ENCODE data around the gene PILRB. TPM values are rescaled to one million over a fixed set of nuclear protein-coding genes. Genes with fewer than 3 reads are reported as not detected.

The PILRB gene
- total RNA-seq, 1 experiment from 2014 or later = 119 TPM

DNA sequence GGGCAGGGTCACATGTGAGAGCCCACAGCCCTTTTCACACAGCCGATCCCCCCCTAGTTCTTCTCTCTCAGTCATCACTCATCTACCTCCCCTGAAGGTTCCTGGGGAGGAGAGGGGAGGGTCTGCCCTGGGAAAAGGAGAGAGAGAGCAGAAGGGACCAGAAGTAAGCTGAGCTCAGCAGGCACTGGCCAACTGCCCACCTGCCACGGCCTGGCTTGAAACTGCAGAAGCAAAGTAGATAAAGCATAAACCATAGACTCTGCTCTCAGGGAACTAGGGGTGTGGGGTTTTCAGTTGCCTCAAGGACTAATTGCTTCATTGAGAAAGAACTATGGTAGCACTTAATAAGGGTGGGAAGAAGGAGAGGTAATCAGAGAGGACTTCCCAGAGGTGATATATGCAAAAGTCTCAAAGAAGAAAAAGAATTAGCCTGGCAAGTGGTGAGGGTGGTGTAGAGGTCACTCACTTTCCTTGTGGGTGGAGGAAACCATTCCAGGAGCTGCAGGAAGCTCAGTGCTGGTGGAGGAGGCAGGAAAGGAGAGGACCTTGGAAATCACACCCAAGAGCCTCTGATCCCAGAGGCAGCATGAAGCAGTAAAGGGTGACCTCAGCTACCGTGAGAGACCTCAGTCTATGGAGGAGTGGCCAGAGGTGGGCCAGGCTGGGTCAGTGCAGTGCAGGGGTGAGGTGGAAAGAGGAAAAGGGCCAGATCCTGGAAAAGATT, 32.5 kb downstream of the PILRB start:
- Histone ChIP-seq H3K27ac (no peak overlapping the region), H2AFZ (no peak overlapping the region), H3K4me3 (no peak overlapping the region), H3K36me3 (ENCODE audit: low read depth) (no peaks in the 10 kb centered on the region), H3K9me3 (ENCODE audit: insufficient read depth, low read depth) (no peaks in the 10 kb centered on the region), H3K4me2 (no peak overlapping the region), H3K27me3 (ENCODE audit: insufficient read depth, low read depth) (peaks cover 3% of the 10 kb centered on the region; the same call in 1 of the 2 replicates), H3K9me2 (ENCODE audit: insufficient read depth) (no peaks in the 10 kb centered on the region), H3K79me2 (ENCODE audit: low read depth) (no peaks in the 10 kb centered on the region), H3K4me1 (replicated peaks; ENCODE audit: insufficient read depth) (no peaks in the 10 kb centered on the region), H4K20me1 (ENCODE audit: insufficient read depth) (no peaks in the 10 kb centered on the region), H3F3A (ENCODE audit: insufficient read depth, low read depth) (no peaks in the 10 kb centered on the region)
- POLR2A ChIA-PET (ENCODE audit: unreplicated experiment) = no interaction called here
- intact Hi-C loops (cut with micrococcal nuclease; ENCODE audit: unreplicated experiment) = no loop called here
- no peak for DNase-seq
- CTCF ChIA-PET = no interaction called here
- TF ChIP-seq, protein P1, sequence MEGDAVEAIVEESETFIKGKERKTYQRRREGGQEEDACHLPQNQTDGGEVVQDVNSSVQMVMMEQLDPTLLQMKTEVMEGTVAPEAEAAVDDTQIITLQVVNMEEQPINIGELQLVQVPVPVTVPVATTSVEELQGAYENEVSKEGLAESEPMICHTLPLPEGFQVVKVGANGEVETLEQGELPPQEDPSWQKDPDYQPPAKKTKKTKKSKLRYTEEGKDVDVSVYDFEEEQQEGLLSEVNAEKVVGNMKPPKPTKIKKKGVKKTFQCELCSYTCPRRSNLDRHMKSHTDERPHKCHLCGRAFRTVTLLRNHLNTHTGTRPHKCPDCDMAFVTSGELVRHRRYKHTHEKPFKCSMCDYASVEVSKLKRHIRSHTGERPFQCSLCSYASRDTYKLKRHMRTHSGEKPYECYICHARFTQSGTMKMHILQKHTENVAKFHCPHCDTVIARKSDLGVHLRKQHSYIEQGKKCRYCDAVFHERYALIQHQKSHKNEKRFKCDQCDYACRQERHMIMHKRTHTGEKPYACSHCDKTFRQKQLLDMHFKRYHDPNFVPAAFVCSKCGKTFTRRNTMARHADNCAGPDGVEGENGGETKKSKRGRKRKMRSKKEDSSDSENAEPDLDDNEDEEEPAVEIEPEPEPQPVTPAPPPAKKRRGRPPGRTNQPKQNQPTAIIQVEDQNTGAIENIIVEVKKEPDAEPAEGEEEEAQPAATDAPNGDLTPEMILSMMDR (conservative IDR thresholded peaks at IDR 0.05) = no peak
- no peak for TF ChIP-seq EZH2 (IDR thresholded peaks at IDR 0.05; ENCODE audit: low read depth)
- BruUV-seq (replicated peaks) = no TSS peak

DNA sequence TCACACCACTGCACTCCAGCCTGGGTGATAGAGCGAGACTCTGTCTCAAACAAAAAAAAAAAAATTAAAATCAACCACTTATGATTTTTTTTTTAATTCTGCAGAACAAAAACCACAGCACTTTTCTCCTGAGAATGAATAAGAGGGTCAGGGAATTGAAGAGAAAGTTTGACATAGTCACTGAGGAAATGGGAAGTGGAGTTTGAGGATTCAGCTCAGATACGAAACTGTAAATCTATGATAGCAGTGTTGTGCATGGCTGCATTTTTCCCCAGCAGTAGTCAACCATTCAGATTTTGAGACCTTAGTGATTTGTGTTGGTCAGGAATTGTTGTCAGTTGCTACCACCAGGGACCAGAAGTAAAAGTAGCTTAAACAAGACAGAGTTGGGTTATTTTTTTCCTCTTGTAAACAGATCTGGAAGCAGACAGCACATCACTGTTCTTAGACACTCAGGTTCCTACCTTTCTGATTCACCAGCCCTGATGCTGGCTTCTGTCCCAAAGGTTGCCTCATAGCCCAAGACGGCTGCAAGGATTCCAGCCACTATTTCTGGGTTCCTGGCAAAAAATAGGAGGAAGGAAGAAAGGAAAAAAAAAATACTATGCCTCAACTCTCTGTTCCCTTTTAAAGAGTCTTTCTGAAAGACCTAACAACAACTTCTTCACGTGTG, 35.5 kb downstream of the PILRB start:
- no peaks in the 10 kb centered on the region for H3K36me3 ChIP-seq (ENCODE audit: low read depth)
- H3K79me2 ChIP-seq (ENCODE audit: low read depth) = no peaks in the 10 kb centered on the region
- DNase-seq = no peak
- no peak overlapping the region for H3K4me2 ChIP-seq
- CTCF ChIA-PET = no interaction called here
- H3K9me3 ChIP-seq (ENCODE audit: insufficient read depth, low read depth) = no peaks in the 10 kb centered on the region
- no peak overlapping the region for H3K4me3 ChIP-seq
- intact Hi-C loops (cut with micrococcal nuclease; ENCODE audit: unreplicated experiment) = no loop called here
- TF ChIP-seq, protein P1 (conservative IDR thresholded peaks at IDR 0.05) = no peak
- no peak for TF ChIP-seq EZH2 (IDR thresholded peaks at IDR 0.05; ENCODE audit: low read depth)
- POLR2A ChIA-PET (ENCODE audit: unreplicated experiment) = no interaction called here
- H3K9me2 ChIP-seq (ENCODE audit: insufficient read depth) = no peaks in the 10 kb centered on the region
- no peaks in the 10 kb centered on the region for H4K20me1 ChIP-seq (ENCODE audit: insufficient read depth)
- H3F3A ChIP-seq (ENCODE audit: insufficient read depth, low read depth) = no peaks in the 10 kb centered on the region
- peaks cover 3% of the 10 kb centered on the region; the same call in 1 of the 2 replicates for H3K27me3 ChIP-seq (ENCODE audit: insufficient read depth, low read depth)
- no peak overlapping the region for H2AFZ ChIP-seq
- no peak overlapping the region for H3K27ac ChIP-seq
- no peaks in the 10 kb centered on the region for H3K4me1 ChIP-seq (replicated peaks; ENCODE audit: insufficient read depth)
- no TSS peak for BruUV-seq (replicated peaks)

DNA sequence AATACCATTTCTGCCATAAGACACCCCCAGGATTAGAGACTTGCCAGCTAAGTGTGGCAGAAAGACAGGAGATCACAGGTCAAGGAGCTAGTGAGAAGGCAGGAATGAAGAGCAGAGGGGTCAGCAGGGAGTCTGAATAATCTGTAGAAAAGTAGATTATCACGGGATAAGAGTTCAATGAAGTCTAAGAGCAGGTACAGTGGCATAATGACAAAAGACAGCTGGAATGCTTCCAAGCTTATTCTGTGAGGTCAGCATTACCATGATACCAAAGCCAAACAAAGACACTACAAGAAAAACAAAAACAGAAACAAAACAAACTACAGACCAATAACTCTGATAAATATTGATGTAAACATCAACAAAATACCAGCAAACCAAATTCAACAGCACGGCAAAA, 36.2 kb downstream of the PILRB start:
- Histone ChIP-seq H3K9me2 (ENCODE audit: insufficient read depth) (no peaks in the 10 kb centered on the region), H3K36me3 (ENCODE audit: low read depth) (no peaks in the 10 kb centered on the region), H4K20me1 (ENCODE audit: insufficient read depth) (no peaks in the 10 kb centered on the region), H3K4me1 (replicated peaks; ENCODE audit: insufficient read depth) (no peaks in the 10 kb centered on the region), H3F3A (ENCODE audit: insufficient read depth, low read depth) (no peaks in the 10 kb centered on the region), H3K9me3 (ENCODE audit: insufficient read depth, low read depth) (no peaks in the 10 kb centered on the region), H3K27me3 (ENCODE audit: insufficient read depth, low read depth) (peaks cover 3% of the 10 kb centered on the region; the same call in 1 of the 2 replicates), H3K79me2 (ENCODE audit: low read depth) (no peaks in the 10 kb centered on the region), H3K4me2 (no peak overlapping the region), H2AFZ (no peak overlapping the region), H3K4me3 (no peak overlapping the region), H3K27ac (no peak overlapping the region)
- no TSS peak for BruUV-seq (replicated peaks)
- intact Hi-C loops (cut with micrococcal nuclease; ENCODE audit: unreplicated experiment) = no loop called here
- ChIA-PET CTCF (interaction anchor here (0.5 kb wide), 2 partner anchors 46 to 339 kb away, joined by 7 to 10 read pairs; no protein-coding TSS in a partner anchor), POLR2A (ENCODE audit: unreplicated experiment) (no interaction called here)
- DNase-seq = no peak
- TF ChIP-seq EZH2 (IDR thresholded peaks at IDR 0.05; ENCODE audit: low read depth) = no peak
- TF ChIP-seq, protein P1 (conservative IDR thresholded peaks at IDR 0.05) = no peak
